ENCODE measurements around the gene DCPS. TPM values are rescaled to one million over a fixed set of nuclear protein-coding genes. Genes with fewer than 3 reads are reported as not detected.
A peak's percentile ranks its signal among the peaks of the same experiment; 100 is the strongest.
"Not testable (repeated sequence)": the region's sequence is repeated elsewhere in the genome, so short reads cannot be mapped to it uniquely, and the experiment has no call there.

DCPS gene
- polyA plus RNA-seq, 1 donor, result 10.6 TPM

- Histone ChIP-seq H3K4me1 (ENCODE audit: control insufficient read depth, insufficient read depth, low read length) (no peaks in the 10 kb centered on the region), H3K27me3 (ENCODE audit: control insufficient read depth, insufficient read depth, low read length) (no peaks in the 10 kb centered on the region), H3K27ac (ENCODE audit: low read length) (no peak overlapping the region), H3K4me3 (ENCODE audit: low read length) (no peak overlapping the region), H3K9me3 (ENCODE audit: control insufficient read depth, low read depth, low read length) (no peaks in the 10 kb centered on the region), H3K36me3 (ENCODE audit: control insufficient read depth, insufficient read depth, low read length) (no peaks in the 10 kb centered on the region)
- no CpG with 5 or more reads among the region's 20 CpGs for WGBS (ENCODE audit: insufficient coverage, low lambda C conversion rate)
- no peak for DNase-seq
Measured at GRCh38 chr11:126383339-126384335, 79.8 kb downstream of the DCPS start.

GRCh38 chr11:126384449-126385070 lies 80.7 kb downstream of the DCPS start:
- no CpG with 5 or more reads among the region's 9 CpGs for WGBS (ENCODE audit: insufficient coverage, low lambda C conversion rate)
- H3K4me3 ChIP-seq (ENCODE audit: low read length), result no peak overlapping the region
- DNase-seq, result no peak
- no peaks in the 10 kb centered on the region for H3K9me3 ChIP-seq (ENCODE audit: control insufficient read depth, low read depth, low read length)
- no peaks in the 10 kb centered on the region for H3K4me1 ChIP-seq (ENCODE audit: control insufficient read depth, insufficient read depth, low read length)
- H3K27ac ChIP-seq (ENCODE audit: low read length), result no peak overlapping the region
- no peaks in the 10 kb centered on the region for H3K27me3 ChIP-seq (ENCODE audit: control insufficient read depth, insufficient read depth, low read length)
- no peaks in the 10 kb centered on the region for H3K36me3 ChIP-seq (ENCODE audit: control insufficient read depth, insufficient read depth, low read length)

- no CpG with 5 or more reads among the region's 8 CpGs for WGBS (ENCODE audit: insufficient coverage, low lambda C conversion rate)
- Histone ChIP-seq H3K36me3 (ENCODE audit: control insufficient read depth, insufficient read depth, low read length) (no peaks in the 10 kb centered on the region), H3K4me1 (ENCODE audit: control insufficient read depth, insufficient read depth, low read length) (no peaks in the 10 kb centered on the region), H3K9me3 (ENCODE audit: control insufficient read depth, low read depth, low read length) (no peaks in the 10 kb centered on the region), H3K4me3 (ENCODE audit: low read length) (no peak overlapping the region), H3K27me3 (ENCODE audit: control insufficient read depth, insufficient read depth, low read length) (no peaks in the 10 kb centered on the region), H3K27ac (ENCODE audit: low read length) (no peak overlapping the region)
- no peak for DNase-seq
Measured at GRCh38 chr11:126385991-126386728, 82.3 kb downstream of the DCPS start.

- H3K4me3 ChIP-seq (ENCODE audit: low read length); H3K27ac ChIP-seq (ENCODE audit: low read length); H3K9me3 ChIP-seq (ENCODE audit: control insufficient read depth, low read depth, low read length); H3K4me1 ChIP-seq (ENCODE audit: control insufficient read depth, insufficient read depth, low read length); H3K27me3 ChIP-seq (ENCODE audit: control insufficient read depth, insufficient read depth, low read length); DNase-seq; H3K36me3 ChIP-seq (ENCODE audit: control insufficient read depth, insufficient read depth, low read length): not testable (repeated sequence)
- no CpG with 5 or more reads among the region's 5 CpGs for WGBS (ENCODE audit: insufficient coverage, low lambda C conversion rate)
Measured at GRCh38 chr11:126386729-126387071, 82.8 kb downstream of the DCPS start.

- 64% methylated on average over 4 of the region's 5 CpGs for WGBS (ENCODE audit: insufficient coverage, low lambda C conversion rate)
- Histone ChIP-seq H3K27ac (ENCODE audit: low read length) (no peak overlapping the region), H3K4me3 (ENCODE audit: low read length) (no peak overlapping the region), H3K9me3 (ENCODE audit: control insufficient read depth, low read depth, low read length) (no peaks in the 10 kb centered on the region), H3K4me1 (ENCODE audit: control insufficient read depth, insufficient read depth, low read length) (no peaks in the 10 kb centered on the region), H3K27me3 (ENCODE audit: control insufficient read depth, insufficient read depth, low read length) (no peaks in the 10 kb centered on the region), H3K36me3 (ENCODE audit: control insufficient read depth, insufficient read depth, low read length) (no peaks in the 10 kb centered on the region)
- no peak for DNase-seq
Measured at GRCh38 chr11:126387857-126388256, 84.0 kb downstream of the DCPS start.

GRCh38 chr11:126390272-126390867 lies 86.5 kb downstream of the DCPS start:
- H3K4me3 ChIP-seq (ENCODE audit: low read length), result no peak overlapping the region
- H3K36me3 ChIP-seq (ENCODE audit: control insufficient read depth, insufficient read depth, low read length), result no peaks in the 10 kb centered on the region
- H3K9me3 ChIP-seq (ENCODE audit: control insufficient read depth, low read depth, low read length), result no peaks in the 10 kb centered on the region
- no peak for DNase-seq
- no CpG with 5 or more reads among the region's 5 CpGs for WGBS (ENCODE audit: insufficient coverage, low lambda C conversion rate)
- no peaks in the 10 kb centered on the region for H3K4me1 ChIP-seq (ENCODE audit: control insufficient read depth, insufficient read depth, low read length)
- H3K27me3 ChIP-seq (ENCODE audit: control insufficient read depth, insufficient read depth, low read length), result no peaks in the 10 kb centered on the region
- no peak overlapping the region for H3K27ac ChIP-seq (ENCODE audit: low read length)

- WGBS (ENCODE audit: insufficient coverage, low lambda C conversion rate), result no CpG with 5 or more reads among the region's 7 CpGs
Measured at GRCh38 chr11:126391286-126391954, 87.6 kb downstream of the DCPS start.

GRCh38 chr11:126391970-126392632 lies 88.2 kb downstream of the DCPS start:
- WGBS (ENCODE audit: insufficient coverage, low lambda C conversion rate), result no CpG with 5 or more reads among the region's 8 CpGs
- Histone ChIP-seq H3K4me3 (ENCODE audit: low read length) (no peak overlapping the region), H3K4me1 (ENCODE audit: control insufficient read depth, insufficient read depth, low read length) (no peaks in the 10 kb centered on the region), H3K27me3 (ENCODE audit: control insufficient read depth, insufficient read depth, low read length) (no peaks in the 10 kb centered on the region), H3K36me3 (ENCODE audit: control insufficient read depth, insufficient read depth, low read length) (no peaks in the 10 kb centered on the region), H3K9me3 (ENCODE audit: control insufficient read depth, low read depth, low read length) (no peaks in the 10 kb centered on the region), H3K27ac (ENCODE audit: low read length) (no peak overlapping the region)
- DNase-seq, result peak in 1 of 2 donors; percentile 20

More at GRCh38 chr11:126391286-126391954, 87.6 kb downstream of the DCPS start:
- no peak for DNase-seq
- H3K4me3 ChIP-seq (ENCODE audit: low read length), result no peak overlapping the region
- H3K4me1 ChIP-seq (ENCODE audit: control insufficient read depth, insufficient read depth, low read length), result no peaks in the 10 kb centered on the region
- H3K27me3 ChIP-seq (ENCODE audit: control insufficient read depth, insufficient read depth, low read length), result no peaks in the 10 kb centered on the region
- H3K9me3 ChIP-seq (ENCODE audit: control insufficient read depth, low read depth, low read length), result no peaks in the 10 kb centered on the region
- H3K27ac ChIP-seq (ENCODE audit: low read length), result no peak overlapping the region
- no peaks in the 10 kb centered on the region for H3K36me3 ChIP-seq (ENCODE audit: control insufficient read depth, insufficient read depth, low read length)

- no CpG with 5 or more reads among the region's 4 CpGs for WGBS (ENCODE audit: insufficient coverage, low lambda C conversion rate)
- no peaks in the 10 kb centered on the region for H3K36me3 ChIP-seq (ENCODE audit: control insufficient read depth, insufficient read depth, low read length)
- no peaks in the 10 kb centered on the region for H3K4me1 ChIP-seq (ENCODE audit: control insufficient read depth, insufficient read depth, low read length)
- no peaks in the 10 kb centered on the region for H3K27me3 ChIP-seq (ENCODE audit: control insufficient read depth, insufficient read depth, low read length)
- no peaks in the 10 kb centered on the region for H3K9me3 ChIP-seq (ENCODE audit: control insufficient read depth, low read depth, low read length)
- no peak overlapping the region for H3K4me3 ChIP-seq (ENCODE audit: low read length)
- DNase-seq, result no peak
- H3K27ac ChIP-seq (ENCODE audit: low read length), result no peak overlapping the region
Measured at GRCh38 chr11:126392633-126393013, 88.8 kb downstream of the DCPS start.
